Mesodermal cell (in vitro differentiated cells): ENCODE measurements around the gene BEX3.
"Not testable (repeated sequence)": the region's sequence is repeated elsewhere in the genome, so short reads cannot be mapped to it uniquely, and the experiment has no call there.

Experiments used
- H3K27ac ChIP-seq: 2 replicates; pipeline ENCODE4 v1.7.0; 2013; ENCODE audit warnings: mild to moderate bottlenecking, low read depth, low read length, moderate library complexity; ENCODE audit not compliant: severe bottlenecking
- H3K36me3 ChIP-seq: 2 replicates; pipeline ENCODE4 v1.7.1; 2013; ENCODE audit warnings: mild to moderate bottlenecking, low read length, moderate library complexity; ENCODE audit not compliant: control insufficient read depth, insufficient read depth
- H3K4me1 ChIP-seq: one replicate; pipeline ENCODE4 v1.7.1; 2013; ENCODE audit warnings: mild to moderate bottlenecking, low read length; ENCODE audit not compliant: insufficient read depth, control insufficient read depth, poor library complexity, severe bottlenecking
- H3K4me3 ChIP-seq: 2 replicates; pipeline ENCODE4 v1.7.0; 2013; ENCODE audit warnings: low read length, control low read depth, mild to moderate bottlenecking; ENCODE audit not compliant: insufficient read depth, poor library complexity, severe bottlenecking; ENCODE audit errors: extremely low read depth
- H3K9me3 ChIP-seq: 2 replicates; pipeline ENCODE4 v1.7.1; 2013; ENCODE audit warnings: mild to moderate bottlenecking, low read length, moderate library complexity; ENCODE audit not compliant: control insufficient read depth
- WGBS, 2 experiments: methylation state at CpG; one replicate each; pipeline ENCODE4 v1.1.5; 2013; ENCODE audit warnings: missing lambda C conversion rate in 2 of 2; ENCODE audit not compliant: insufficient coverage in 2 of 2; 5-methylcytosine and 5-hydroxymethylcytosine counted together

BEX3 gene

DNA sequence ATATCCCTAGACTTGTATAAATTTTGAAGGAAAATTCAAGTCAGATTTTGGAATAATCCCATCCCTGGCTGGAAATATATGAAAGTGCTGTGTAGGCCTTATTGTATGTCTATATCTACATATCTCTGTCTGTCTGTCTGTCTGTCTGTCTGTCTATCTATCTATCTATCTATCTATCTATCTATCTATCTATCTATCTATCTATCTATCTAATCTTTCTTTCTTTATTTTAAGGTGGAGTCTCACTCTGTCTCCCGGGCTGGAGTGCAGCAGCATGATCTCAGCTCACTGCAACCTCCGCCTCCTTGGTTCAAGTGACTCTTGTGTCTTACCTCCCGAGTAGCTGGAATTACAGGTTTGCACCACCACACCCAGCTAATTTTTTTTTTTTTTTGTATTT lies 16.7 kb upstream of the BEX3 start:
- no CpG with 5 or more reads among the region's 3 CpGs for WGBS, 2 experiments
- H3K9me3 ChIP-seq = not testable (repeated sequence)
- peaks cover 11% of the 10 kb centered on the region for H3K4me1 ChIP-seq

DNA sequence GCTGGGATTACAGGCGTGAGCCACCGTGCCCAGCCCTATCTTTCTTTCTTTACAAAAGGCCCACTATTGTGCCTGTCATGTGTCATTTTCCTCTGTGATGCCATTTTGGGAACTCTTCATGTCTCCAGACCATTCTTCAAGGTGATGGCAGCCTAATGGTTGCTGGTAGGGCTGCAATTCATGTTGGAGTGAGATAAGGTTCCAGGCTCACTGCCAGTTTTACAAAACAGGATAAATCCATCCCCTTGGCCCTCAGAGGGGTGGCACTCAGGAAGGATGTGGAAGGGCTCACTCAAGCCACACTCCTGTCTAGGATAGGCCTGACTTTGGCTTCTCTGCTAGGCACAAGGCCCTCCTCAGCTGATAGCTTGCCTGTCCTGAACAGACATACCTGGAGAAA lies 16.2 kb upstream of the BEX3 start:
- no peaks in the 10 kb centered on the region for H3K9me3 ChIP-seq
- no peak overlapping the region for H3K27ac ChIP-seq
- H3K4me3 ChIP-seq = no peak overlapping the region
- H3K4me1 ChIP-seq = peaks cover 11% of the 10 kb centered on the region
- 94% methylated on average over 2 of the region's 2 CpGs; no CpG with 5 or more reads in 1 of the 2 experiments for WGBS, 2 experiments
- H3K36me3 ChIP-seq = peaks cover 4% of the 10 kb centered on the region

More for the DNA sequence above, 16.7 kb upstream of the BEX3 start:
- not testable (repeated sequence) for H3K27ac ChIP-seq, H3K36me3 ChIP-seq, H3K4me3 ChIP-seq

DNA sequence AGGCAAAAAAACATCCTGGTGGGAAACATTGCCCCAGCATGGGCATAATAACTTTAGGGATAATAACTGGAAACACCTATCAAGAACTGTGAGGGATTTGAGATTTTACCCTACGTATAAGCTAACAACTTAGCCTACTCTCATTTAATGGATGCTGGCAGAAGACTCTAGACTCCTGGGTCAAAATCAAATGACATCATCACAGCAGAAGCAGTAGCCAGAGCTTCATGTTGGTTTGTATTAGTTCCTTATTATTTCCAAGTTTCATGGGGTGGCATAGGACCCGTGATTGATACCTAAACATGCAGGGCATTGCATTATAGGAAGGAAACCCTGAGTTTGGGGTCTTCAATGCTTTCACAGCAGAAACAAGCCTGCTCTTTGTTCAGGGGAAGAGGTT lies 15.4 kb upstream of the BEX3 start:
- 80% methylated on average over 1 of the region's 2 CpGs; no CpG with 5 or more reads in 1 of the 2 experiments for WGBS, 2 experiments
- no peaks in the 10 kb centered on the region for H3K9me3 ChIP-seq
- H3K36me3 ChIP-seq = peaks cover 4% of the 10 kb centered on the region
- no peak overlapping the region for H3K27ac ChIP-seq
- H3K4me3 ChIP-seq = no peak overlapping the region
- peaks cover 11% of the 10 kb centered on the region for H3K4me1 ChIP-seq

DNA sequence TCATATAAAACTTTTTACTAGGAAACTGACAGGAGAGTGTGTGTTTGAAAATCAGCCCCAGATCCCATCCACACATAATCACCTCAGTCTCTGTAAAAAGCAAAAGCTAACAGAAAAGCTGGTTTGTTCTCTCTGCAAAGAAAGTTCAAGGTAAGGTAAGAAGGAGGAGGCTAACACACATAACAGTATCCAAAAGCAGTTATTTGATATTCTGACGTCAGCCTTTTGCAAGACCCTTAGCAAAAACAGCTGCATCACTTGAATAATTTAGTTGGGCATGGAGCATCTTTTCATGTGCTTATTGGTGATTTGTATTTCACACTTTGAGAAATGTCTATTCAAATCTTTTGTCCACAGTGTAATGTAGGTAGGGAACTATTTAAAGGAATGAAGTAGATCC lies 14.5 kb upstream of the BEX3 start:
- peaks cover 11% of the 10 kb centered on the region for H3K4me1 ChIP-seq
- H3K4me3 ChIP-seq = no peak overlapping the region
- H3K36me3 ChIP-seq = peaks cover 4% of the 10 kb centered on the region
- no peak overlapping the region for H3K27ac ChIP-seq
- WGBS, 2 experiments = no CpG with 5 or more reads among the region's 1 CpG
- no peaks in the 10 kb centered on the region for H3K9me3 ChIP-seq

DNA sequence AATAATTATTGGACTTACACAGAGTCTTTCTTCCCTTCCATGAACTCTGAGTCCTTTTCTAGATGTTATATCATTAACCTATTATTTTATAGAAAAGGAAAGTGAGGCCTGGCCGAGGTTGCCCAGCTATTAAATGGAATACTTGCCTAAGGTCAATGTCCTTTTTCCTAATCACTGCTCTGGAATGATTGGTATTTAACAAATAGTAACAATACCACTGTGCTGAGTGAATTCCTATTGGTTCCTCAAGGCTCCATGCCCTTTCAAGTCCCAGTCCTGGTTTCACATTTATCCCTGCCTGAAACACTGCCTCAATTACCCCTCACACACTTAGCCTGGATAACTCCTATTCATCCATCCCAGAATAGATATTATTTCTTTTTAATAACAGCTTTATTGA lies 13.9 kb upstream of the BEX3 start:
- H3K4me1 ChIP-seq = peaks cover 10% of the 10 kb centered on the region
- H3K36me3 ChIP-seq = no peaks in the 10 kb centered on the region
- no CpG with 5 or more reads among the region's 1 CpG for WGBS, 2 experiments
- H3K4me3 ChIP-seq = no peak overlapping the region
- no peaks in the 10 kb centered on the region for H3K9me3 ChIP-seq
- H3K27ac ChIP-seq = no peak overlapping the region

DNA sequence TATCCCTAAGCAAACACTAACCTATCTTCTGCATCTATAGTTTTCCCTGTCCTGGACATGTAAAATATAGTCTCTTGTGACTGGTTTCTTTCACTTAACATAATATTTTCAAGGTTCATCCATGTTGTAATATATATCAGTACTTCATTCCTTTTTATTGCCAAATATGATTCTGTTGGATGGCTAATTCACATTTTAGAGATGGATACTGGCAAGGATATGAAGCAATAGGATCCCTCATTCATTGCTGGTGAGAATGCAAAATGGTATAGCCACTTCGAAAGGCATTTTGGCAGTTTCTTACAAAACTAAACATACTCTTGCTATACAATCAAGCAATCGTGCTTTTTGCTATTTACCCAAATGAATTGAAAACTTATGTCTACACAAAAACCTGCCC lies 13.3 kb upstream of the BEX3 start:
- peaks cover 11% of the 10 kb centered on the region for H3K4me1 ChIP-seq

DNA sequence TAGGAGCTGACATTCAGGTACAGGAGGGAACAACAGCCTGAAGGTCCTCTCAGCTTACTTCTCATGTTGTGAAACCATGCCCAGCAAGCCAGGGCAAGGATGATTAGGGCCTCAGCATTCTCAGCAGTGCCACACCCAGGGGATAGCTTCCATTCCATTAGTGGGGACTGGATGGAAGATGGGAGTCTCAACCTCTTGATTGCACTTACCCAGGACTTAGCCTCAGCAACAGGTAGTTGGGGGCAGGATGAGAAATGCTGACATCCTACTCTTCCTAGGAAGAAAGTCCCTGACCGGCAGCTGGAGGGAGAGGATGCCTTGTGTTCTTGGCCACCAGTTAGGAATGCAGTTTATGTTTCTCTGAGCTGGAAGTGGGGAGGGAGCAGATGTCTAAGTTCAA lies 8.8 kb upstream of the BEX3 start:
- H3K27ac ChIP-seq = no peak overlapping the region
- no peak overlapping the region for H3K4me3 ChIP-seq
- WGBS, 2 experiments = no CpG with 5 or more reads among the region's 1 CpG
- H3K4me1 ChIP-seq = peaks cover 6% of the 10 kb centered on the region
- no peaks in the 10 kb centered on the region for H3K9me3 ChIP-seq
- no peaks in the 10 kb centered on the region for H3K36me3 ChIP-seq

More for the DNA sequence above, 13.3 kb upstream of the BEX3 start:
- WGBS, 2 experiments = no CpG with 5 or more reads among the region's 2 CpGs
- Histone ChIP-seq H3K36me3 (no peaks in the 10 kb centered on the region), H3K27ac (no peak overlapping the region), H3K4me3 (no peak overlapping the region), H3K9me3 (no peaks in the 10 kb centered on the region)

DNA sequence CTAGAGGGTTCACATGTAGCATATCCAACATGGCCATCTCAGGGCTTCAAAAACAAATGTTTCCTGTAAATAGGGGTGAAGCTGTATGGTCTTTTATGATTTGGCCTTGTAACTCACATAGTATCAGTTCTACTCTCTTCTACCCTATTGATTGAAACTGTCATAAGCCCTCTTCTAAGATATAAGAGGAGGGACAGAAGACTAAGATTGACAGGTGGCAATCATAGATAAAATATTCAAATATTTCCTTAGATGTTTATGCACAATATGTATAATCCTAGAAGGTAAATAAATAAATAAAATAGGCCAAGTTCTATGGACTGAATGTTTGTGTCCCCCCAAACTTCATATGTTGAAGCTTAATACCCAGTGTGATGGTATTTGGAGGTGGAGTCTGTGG lies 6.9 kb upstream of the BEX3 start:
- Histone ChIP-seq H3K9me3 (no peaks in the 10 kb centered on the region), H3K36me3 (no peaks in the 10 kb centered on the region), H3K27ac (no peak overlapping the region), H3K4me1 (peaks cover 6% of the 10 kb centered on the region), H3K4me3 (no peak overlapping the region)

DNA sequence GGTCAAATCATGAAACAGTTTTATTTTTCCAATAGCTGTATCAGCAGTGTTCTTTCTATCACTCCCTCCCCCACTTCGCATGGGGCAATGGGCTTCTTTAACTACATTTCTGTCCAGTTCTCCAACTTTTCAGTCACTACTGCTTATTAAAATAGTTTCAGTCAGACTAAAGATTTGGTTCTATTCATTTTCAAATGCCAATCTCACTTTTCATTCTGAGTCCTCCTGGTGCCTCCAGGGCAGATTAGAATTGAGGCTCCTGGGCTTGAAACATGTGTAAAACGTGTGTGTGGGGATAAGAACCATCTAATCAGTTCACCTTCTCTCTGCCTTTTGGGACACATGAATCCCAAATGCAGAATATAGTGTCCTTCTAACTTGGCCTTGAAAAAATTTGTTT lies 3.5 kb upstream of the BEX3 start:
- Histone ChIP-seq H3K9me3 (no peaks in the 10 kb centered on the region), H3K4me1 (peaks cover 4% of the 10 kb centered on the region), H3K36me3 (no peaks in the 10 kb centered on the region), H3K4me3 (no peak overlapping the region), H3K27ac (no peak overlapping the region)
- 100% methylated on average over 1 of the region's 2 CpGs; no CpG with 5 or more reads in 1 of the 2 experiments for WGBS, 2 experiments

DNA sequence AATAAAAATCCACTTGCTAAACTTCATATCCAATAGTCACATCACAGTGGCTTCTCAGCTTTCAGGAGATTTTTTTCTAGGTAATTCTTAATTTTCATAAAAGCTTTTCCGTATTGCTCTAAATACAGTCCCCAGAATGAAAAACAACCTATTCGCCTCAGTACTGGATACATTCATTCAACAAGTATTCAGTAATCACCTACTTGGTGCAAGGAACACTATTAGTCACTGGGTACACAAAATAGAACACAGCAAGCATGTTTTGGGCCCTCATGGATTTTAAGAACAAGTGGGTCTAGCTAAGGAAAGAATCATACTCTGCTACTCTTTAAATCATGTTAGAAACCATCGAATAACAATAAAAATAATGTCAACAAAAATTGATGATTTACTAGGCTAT lies 2.8 kb upstream of the BEX3 start:
- H3K9me3 ChIP-seq = no peaks in the 10 kb centered on the region
- peaks cover 2% of the 10 kb centered on the region for H3K36me3 ChIP-seq
- WGBS, 2 experiments = 100% methylated on average over 2 of the region's 3 CpGs; no CpG with 5 or more reads in 1 of the 2 experiments
- peak overlapping the region; percentile 23 for H3K27ac ChIP-seq
- H3K4me1 ChIP-seq = no peaks in the 10 kb centered on the region
- no peak overlapping the region for H3K4me3 ChIP-seq

DNA sequence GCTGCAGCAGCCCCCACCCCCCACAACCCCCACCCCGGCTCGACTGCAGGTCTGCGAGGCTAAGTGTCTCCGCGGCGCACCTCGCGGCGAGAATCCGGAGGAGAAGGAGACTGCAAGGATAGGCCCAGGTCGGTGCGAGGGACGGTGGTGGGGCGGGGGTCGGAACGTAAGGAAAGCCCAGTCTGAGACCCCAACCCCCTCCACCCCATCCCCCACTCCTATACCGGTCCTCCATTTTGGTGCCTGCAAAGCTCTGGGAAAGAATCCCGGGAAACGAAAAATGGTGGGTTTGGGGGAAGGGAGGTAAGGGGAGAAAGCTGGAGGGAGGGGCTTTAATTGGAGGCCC lies 614 bp downstream of the BEX3 start:
- WGBS, 2 experiments = no CpG with 5 or more reads among the region's 19 CpGs
- H3K27ac ChIP-seq = peak overlapping the region; percentile 74
- peak overlapping the region; percentile 54 for H3K4me3 ChIP-seq
- H3K4me1 ChIP-seq = no peaks in the 10 kb centered on the region
- H3K36me3 ChIP-seq = peaks cover 13% of the 10 kb centered on the region
- H3K9me3 ChIP-seq = no peaks in the 10 kb centered on the region

DNA sequence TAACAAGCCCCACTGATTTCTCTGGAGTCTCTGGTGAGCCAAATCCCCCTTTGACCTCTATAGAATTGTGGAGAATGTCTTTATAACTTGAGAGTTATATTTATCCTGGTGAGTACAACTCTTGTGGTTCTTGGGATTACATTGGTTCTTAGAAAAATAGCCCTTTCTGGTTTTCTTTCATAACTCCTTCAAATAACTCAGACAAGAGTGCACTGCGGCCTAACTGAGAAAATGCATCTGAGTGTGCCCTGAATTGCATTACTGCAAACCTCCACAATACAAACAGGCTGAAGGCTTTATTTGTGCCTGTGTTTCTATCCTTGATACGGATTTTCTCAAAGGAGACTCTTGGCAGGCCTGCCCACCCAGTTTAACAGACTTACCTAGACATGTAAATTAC lies 2.7 kb downstream of the BEX3 start:
- no peak overlapping the region for H3K27ac ChIP-seq
- 80% methylated on average over 2 of the region's 2 CpGs; no CpG with 5 or more reads in 1 of the 2 experiments for WGBS, 2 experiments
- H3K4me3 ChIP-seq = no peak overlapping the region
- H3K36me3 ChIP-seq = peaks cover 13% of the 10 kb centered on the region
- H3K4me1 ChIP-seq = no peaks in the 10 kb centered on the region
- no peaks in the 10 kb centered on the region for H3K9me3 ChIP-seq
